NCI-H82 treated with DMSO at 0.1 percent for 48 hours (cell line): ENCODE data around the gene CEP19.

Experiments
- DNase-seq: peaks from one replicate; lab custom pipeline; 2025; ENCODE audit not compliant: unreplicated experiment; lab: John Stamatoyannopoulos, UW

CEP19 gene

GRCh38 chr3:196667056-196667825 is 44.8 kb downstream of the CEP19 start:
- DNase-seq, result no peak

GRCh38 chr3:196666001-196666867 is 45.8 kb downstream of the CEP19 start:
- DNase-seq, result peak; percentile 100

GRCh38 chr3:196662711-196663571 is 49.1 kb downstream of the CEP19 start:
- no peak for DNase-seq

- DNase-seq, result no peak
These were observed 50.0 kb downstream of the CEP19 start for GRCh38 chr3:196662033-196662432.

- DNase-seq, result no peak
These were observed 50.6 kb downstream of the CEP19 start for GRCh38 chr3:196661400-196661799.

GRCh38 chr3:196660381-196661166 is 51.5 kb downstream of the CEP19 start:
- no peak for DNase-seq

- no peak for DNase-seq
These were observed 52.1 kb downstream of the CEP19 start for GRCh38 chr3:196659901-196660351.
